ENCODE data around the gene LNX1. TPM values are rescaled to one million over a fixed set of nuclear protein-coding genes. Genes with fewer than 3 reads are reported as not detected.

The LNX1 gene
- not detected for total RNA-seq

- H3K9me3 Mint-ChIP-seq: no peaks in the 10 kb centered on the region
- peak within 1 kb of the TSS; percentile 2 for H3K4me3 Mint-ChIP-seq
- H3K36me3 Mint-ChIP-seq (ENCODE audit: low read depth): no peaks in the 10 kb centered on the region
- no peak for ATAC-seq (replicated peaks)
- H3K4me1 Mint-ChIP-seq: peaks cover 5% of the 10 kb centered on the region
- no peak within 1 kb of the TSS for H3K27ac Mint-ChIP-seq
- peaks cover 44% of the 10 kb centered on the region for H3K27me3 Mint-ChIP-seq
These were observed at the start of gene LNX1 for GRCh38 chr4:53591372-53591892. Gene LNX1, minus strand, starts transcription at chr4:53591486. Its CDS starts 17,484 bp downstream, at chr4:53574002.

DNA sequence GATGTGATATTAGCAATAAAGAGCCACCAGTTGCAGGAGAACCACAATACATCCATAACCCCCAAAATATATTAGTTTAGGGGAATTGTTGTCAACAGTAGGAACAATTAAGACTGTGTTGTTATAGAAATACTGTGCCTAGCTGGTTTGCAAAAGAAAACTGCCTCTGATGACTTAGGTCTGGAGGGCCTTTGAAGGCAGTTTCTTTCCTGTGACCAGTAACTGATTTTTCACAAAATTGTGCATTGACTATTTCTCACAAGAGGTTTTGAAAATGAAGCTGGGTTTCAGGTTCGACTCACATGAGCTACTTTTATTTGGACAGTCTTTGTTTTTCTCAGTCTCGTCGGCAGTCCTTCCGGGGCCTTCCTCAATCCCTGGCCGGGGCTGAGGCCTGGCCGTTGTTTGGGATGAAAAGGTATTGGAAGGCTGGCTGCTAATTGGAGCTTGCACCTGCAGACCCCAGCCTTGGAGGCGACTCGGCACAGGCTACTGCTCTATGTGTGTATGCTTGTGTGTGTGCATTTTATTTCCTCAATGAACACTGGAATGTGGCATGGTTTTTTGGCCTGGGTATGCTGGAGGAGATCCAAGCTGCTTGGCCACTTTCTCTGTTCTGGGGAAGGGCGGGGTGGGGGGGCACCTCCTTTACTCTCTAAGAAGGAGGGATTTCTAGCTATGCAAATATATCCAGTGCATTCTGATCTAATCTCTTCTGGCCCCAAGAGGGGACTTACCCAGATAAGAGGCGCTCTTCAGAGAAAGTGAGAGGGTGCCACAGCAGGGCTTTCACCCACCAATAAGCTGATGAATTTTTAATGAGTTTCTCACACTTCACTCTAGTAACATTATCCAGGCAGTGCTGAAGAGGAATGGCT lies 49.5 kb upstream of the LNX1 start:
- no peak for ATAC-seq (replicated peaks)
- H3K36me3 Mint-ChIP-seq (ENCODE audit: low read depth): no peaks in the 10 kb centered on the region
- no peaks in the 10 kb centered on the region for H3K9me3 Mint-ChIP-seq
- no peaks in the 10 kb centered on the region for H3K4me1 Mint-ChIP-seq
- H3K27me3 Mint-ChIP-seq: peaks cover 11% of the 10 kb centered on the region
- no peak overlapping the region for H3K27ac Mint-ChIP-seq
- H3K4me3 Mint-ChIP-seq: no peak overlapping the region

DNA sequence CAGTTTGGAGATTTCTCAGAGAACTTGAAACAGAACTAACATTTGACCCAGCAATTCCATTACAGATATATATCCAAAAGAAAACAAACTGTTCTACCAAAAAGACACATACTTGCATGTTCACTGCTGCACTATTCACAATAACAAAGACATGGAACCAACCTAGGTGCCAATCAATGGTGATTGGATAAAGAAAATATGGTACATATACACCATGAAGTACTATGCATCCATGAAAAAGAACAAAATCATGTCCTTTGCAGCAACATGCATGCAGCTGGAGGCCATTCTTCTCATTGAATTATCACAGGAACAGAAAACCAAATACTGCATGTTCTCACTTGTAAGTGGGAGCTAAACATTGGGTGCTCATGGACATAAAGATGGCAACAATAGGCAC lies 47.6 kb upstream of the LNX1 start:
- no peaks in the 10 kb centered on the region for H3K36me3 Mint-ChIP-seq (ENCODE audit: low read depth)
- no peak for ATAC-seq (replicated peaks)
- no peak overlapping the region for H3K27ac Mint-ChIP-seq
- H3K4me1 Mint-ChIP-seq: no peaks in the 10 kb centered on the region
- no peak overlapping the region for H3K4me3 Mint-ChIP-seq
- H3K27me3 Mint-ChIP-seq: peaks cover 11% of the 10 kb centered on the region
- H3K9me3 Mint-ChIP-seq: no peaks in the 10 kb centered on the region

GRCh38 chr4:53637348-53637747 lies 46.1 kb upstream of the LNX1 start:
- Mint-ChIP-seq H3K27ac (no peak overlapping the region), H3K4me1 (no peaks in the 10 kb centered on the region), H3K4me3 (no peak overlapping the region), H3K9me3 (no peaks in the 10 kb centered on the region), H3K36me3 (ENCODE audit: low read depth) (no peaks in the 10 kb centered on the region), H3K27me3 (peaks cover 20% of the 10 kb centered on the region)
- no peak for ATAC-seq (replicated peaks)

GRCh38 chr4:53635697-53636483 lies 44.6 kb upstream of the LNX1 start:
- Mint-ChIP-seq H3K36me3 (ENCODE audit: low read depth) (no peaks in the 10 kb centered on the region), H3K27ac (no peak overlapping the region), H3K9me3 (no peaks in the 10 kb centered on the region), H3K4me3 (no peak overlapping the region), H3K4me1 (no peaks in the 10 kb centered on the region), H3K27me3 (peaks cover 17% of the 10 kb centered on the region)
- ATAC-seq (replicated peaks): no peak

DNA sequence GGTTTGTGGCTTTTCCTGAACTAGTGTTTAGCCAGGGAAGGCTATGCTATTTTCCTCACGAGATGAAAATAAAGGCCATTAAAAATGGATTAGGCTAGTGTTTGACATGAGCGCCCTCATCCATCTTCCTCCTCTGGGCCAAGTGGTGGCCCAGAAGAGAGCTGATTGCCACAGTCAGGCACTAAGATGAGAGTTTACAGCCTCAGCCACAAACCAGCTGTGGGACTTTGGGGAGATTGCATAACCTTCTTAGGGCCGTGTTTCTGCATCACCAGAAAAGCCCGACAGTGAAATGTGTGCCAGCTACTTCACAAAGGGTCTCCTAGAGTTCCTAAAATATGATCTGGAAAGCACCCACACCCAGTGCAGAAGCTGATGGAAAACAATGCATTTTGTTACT lies 42.3 kb upstream of the LNX1 start:
- H3K4me3 Mint-ChIP-seq: no peak overlapping the region
- no peaks in the 10 kb centered on the region for H3K4me1 Mint-ChIP-seq
- H3K9me3 Mint-ChIP-seq: no peaks in the 10 kb centered on the region
- H3K36me3 Mint-ChIP-seq (ENCODE audit: low read depth): no peaks in the 10 kb centered on the region
- ATAC-seq (replicated peaks): no peak
- peaks cover 20% of the 10 kb centered on the region for H3K27me3 Mint-ChIP-seq
- H3K27ac Mint-ChIP-seq: no peak overlapping the region

- ATAC-seq (replicated peaks): no peak
- peaks cover 3% of the 10 kb centered on the region for H3K9me3 Mint-ChIP-seq
- no peaks in the 10 kb centered on the region for H3K36me3 Mint-ChIP-seq (ENCODE audit: low read depth)
- H3K4me1 Mint-ChIP-seq: no peaks in the 10 kb centered on the region
- no peak overlapping the region for H3K27ac Mint-ChIP-seq
- no peak overlapping the region for H3K4me3 Mint-ChIP-seq
- H3K27me3 Mint-ChIP-seq: peaks cover 27% of the 10 kb centered on the region
These were observed 38.0 kb upstream of the LNX1 start for GRCh38 chr4:53629296-53629695.

DNA sequence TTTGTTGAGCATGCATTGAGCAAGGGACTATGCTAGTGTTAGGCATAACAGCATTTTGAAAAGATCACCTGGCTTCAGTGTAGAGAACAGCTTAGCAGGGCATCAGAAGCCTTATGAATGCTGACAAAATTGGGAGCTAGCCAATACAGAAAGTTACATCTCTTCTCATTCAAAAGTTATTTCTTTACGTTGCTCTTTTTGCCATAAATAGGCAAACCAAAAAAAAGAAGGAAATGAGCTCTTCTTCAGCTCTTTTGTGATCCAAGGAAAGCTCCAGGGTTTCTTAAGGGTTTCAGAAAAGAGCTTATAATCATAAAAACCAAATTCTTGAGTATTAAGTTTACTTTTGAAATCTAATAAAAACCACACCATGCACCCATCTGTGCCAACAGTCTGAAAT lies 35.2 kb upstream of the LNX1 start:
- Mint-ChIP-seq H3K27ac (no peak overlapping the region), H3K9me3 (peaks cover 10% of the 10 kb centered on the region), H3K4me3 (no peak overlapping the region), H3K27me3 (peaks cover 22% of the 10 kb centered on the region), H3K36me3 (ENCODE audit: low read depth) (no peaks in the 10 kb centered on the region), H3K4me1 (no peaks in the 10 kb centered on the region)
- ATAC-seq (replicated peaks): no peak

DNA sequence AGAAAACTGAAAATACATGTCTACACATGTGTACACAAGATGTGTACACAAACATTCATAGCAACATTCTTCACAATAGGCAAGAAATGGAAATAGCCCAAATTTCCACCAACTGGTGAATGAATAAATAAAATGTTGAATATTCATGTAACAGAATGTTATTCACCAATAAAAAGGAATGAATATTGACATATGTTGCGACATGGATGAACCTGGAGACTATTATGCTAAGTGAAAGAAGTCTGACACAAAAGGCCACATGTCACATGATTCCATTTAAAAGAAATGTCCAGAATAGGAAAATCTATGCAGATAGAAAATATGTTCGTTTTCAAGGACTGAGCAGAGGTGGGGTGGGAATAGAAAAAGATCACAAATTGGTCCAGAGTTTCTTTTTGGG lies 34.6 kb upstream of the LNX1 start:
- no peak for ATAC-seq (replicated peaks)
- Mint-ChIP-seq H3K36me3 (ENCODE audit: low read depth) (no peaks in the 10 kb centered on the region), H3K9me3 (peaks cover 10% of the 10 kb centered on the region), H3K27ac (no peak overlapping the region), H3K4me3 (no peak overlapping the region), H3K4me1 (no peaks in the 10 kb centered on the region), H3K27me3 (peaks cover 24% of the 10 kb centered on the region)

DNA sequence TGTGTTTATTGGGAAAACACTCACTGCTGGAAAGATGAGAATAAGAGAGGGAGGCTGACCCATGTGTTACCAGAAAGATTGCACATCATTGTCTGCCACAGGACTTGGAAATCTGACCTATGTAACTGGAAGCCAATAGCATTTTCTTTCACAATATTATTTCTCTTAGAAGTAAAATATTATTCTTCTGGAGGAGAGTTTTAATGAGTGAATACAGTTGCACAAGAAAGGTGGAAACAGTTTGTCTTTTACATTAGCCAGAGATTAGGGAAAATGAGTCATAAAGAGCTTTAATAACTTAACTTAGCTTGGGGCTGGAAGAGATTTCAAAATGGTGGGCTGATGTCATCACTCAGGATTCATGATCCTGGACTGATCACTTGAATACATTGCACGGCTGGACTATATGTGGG lies 31.5 kb upstream of the LNX1 start:
- Mint-ChIP-seq H3K4me1 (no peaks in the 10 kb centered on the region), H3K9me3 (peaks cover 10% of the 10 kb centered on the region), H3K27me3 (peaks cover 13% of the 10 kb centered on the region), H3K27ac (no peak overlapping the region), H3K4me3 (no peak overlapping the region), H3K36me3 (ENCODE audit: low read depth) (no peaks in the 10 kb centered on the region)
- no peak for ATAC-seq (replicated peaks)

GRCh38 chr4:53620956-53621355 lies 29.7 kb upstream of the LNX1 start:
- peaks cover 10% of the 10 kb centered on the region for H3K9me3 Mint-ChIP-seq
- no peaks in the 10 kb centered on the region for H3K36me3 Mint-ChIP-seq (ENCODE audit: low read depth)
- H3K4me1 Mint-ChIP-seq: no peaks in the 10 kb centered on the region
- no peak overlapping the region for H3K4me3 Mint-ChIP-seq
- H3K27me3 Mint-ChIP-seq: peaks cover 17% of the 10 kb centered on the region
- ATAC-seq (replicated peaks): no peak
- no peak overlapping the region for H3K27ac Mint-ChIP-seq

GRCh38 chr4:53619431-53619830 lies 28.1 kb upstream of the LNX1 start:
- Mint-ChIP-seq H3K36me3 (ENCODE audit: low read depth) (no peaks in the 10 kb centered on the region), H3K27ac (no peak overlapping the region), H3K4me1 (no peaks in the 10 kb centered on the region), H3K4me3 (no peak overlapping the region), H3K9me3 (peaks cover 9% of the 10 kb centered on the region), H3K27me3 (peaks cover 15% of the 10 kb centered on the region)
- ATAC-seq (replicated peaks): no peak

DNA sequence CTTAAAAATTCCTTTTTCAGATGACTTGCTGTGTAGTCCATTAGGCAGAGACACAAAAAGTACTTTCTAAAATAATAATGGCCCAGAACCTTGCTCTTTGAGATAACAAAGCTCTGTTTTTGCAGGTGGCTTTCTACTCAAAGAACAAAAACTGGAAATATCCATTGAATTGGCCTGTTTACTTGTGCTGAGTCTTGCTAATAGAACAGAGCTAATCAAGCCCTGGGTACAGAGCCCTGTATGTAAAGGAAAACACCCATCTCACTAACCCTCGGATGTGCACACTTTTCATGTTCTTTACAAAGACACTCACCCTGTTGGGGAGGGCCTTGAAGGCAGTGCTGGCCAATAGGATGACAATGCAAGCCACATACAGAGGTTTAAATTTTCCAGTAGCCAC lies 27.0 kb upstream of the LNX1 start:
- Mint-ChIP-seq H3K36me3 (ENCODE audit: low read depth) (no peaks in the 10 kb centered on the region), H3K27ac (no peak overlapping the region), H3K4me1 (no peaks in the 10 kb centered on the region), H3K4me3 (no peak overlapping the region), H3K9me3 (peaks cover 6% of the 10 kb centered on the region), H3K27me3 (peaks cover 9% of the 10 kb centered on the region)
- ATAC-seq (replicated peaks): no peak

DNA sequence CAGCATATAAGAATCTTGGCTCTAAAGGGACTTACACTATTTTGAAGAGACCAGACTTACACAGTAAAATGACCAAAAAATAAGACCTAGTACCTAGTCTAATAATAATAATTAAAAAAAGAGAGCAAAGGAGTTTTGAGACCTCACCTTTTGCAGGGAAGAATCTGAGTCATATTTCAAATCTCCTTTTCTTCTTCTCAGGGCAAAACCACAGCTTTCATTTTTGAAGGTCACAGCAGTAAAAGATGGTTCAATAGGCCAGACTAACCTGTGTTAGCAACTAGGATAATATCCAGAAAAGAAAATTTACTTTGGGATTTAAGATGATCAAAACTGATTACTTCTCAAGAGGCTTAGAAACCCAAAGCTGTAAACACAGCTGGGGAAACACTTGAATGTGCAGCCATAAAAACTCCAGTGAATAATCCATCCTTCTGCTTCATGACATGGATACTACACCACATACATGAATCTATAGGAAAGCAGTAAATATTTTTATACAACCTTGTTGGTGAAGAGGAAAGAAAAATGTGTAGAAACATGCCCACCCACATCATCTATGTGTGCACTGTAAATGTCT lies 25.9 kb upstream of the LNX1 start:
- Mint-ChIP-seq H3K27ac (no peak overlapping the region), H3K36me3 (ENCODE audit: low read depth) (no peaks in the 10 kb centered on the region), H3K4me1 (no peaks in the 10 kb centered on the region), H3K4me3 (no peak overlapping the region), H3K9me3 (peaks cover 3% of the 10 kb centered on the region), H3K27me3 (peaks cover 9% of the 10 kb centered on the region)
- no peak for ATAC-seq (replicated peaks)

Data from activated T-helper 17 cell treated with anti-CD3 and anti-CD28 coated beads, Interleukin-2, amount 50 U/mL, for 72 hours (primary cell).